Fibroblast of skin of left biceps (primary cell): ENCODE measurements around the gene CMIP.
A peak's percentile ranks its signal among the peaks of the same experiment; 100 is the strongest.
"Not testable (repeated sequence)": the region's sequence is repeated elsewhere in the genome, so short reads cannot be mapped to it uniquely, and the experiment has no call there.

Experiments
- DNase-seq, 2 experiments: peaks; one replicate each; pipeline ENCODE4 v3.0.0-alpha.2; 2013; ENCODE audit warnings: low read depth in 2 of 2

Gene CMIP

DNA sequence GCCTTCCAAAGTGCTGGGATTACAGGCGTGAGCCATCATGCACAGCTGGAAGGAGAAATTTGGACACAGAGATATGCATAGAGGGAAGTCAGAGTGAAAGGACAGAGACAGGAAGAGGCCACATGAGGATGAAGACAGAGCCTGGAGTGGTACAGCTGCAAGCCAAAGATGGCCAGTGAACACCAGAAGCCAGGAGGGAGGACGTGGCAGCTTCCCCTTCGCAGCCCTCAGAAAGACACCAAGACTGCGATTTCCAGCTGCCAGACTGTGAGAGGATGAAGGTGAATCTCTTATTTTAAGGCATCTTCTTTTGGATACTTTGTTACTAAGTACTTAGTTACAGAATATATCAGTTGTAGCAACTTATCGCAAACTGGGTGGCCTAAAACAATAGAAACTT is 274.0 kb downstream of the CMIP start:
- DNase-seq: no peak

GRCh38 chr16:81719993-81720392 is 275.4 kb downstream of the CMIP start:
- no peak for DNase-seq

GRCh38 chr16:81720973-81721906 is 276.6 kb downstream of the CMIP start:
- no peak for DNase-seq

GRCh38 chr16:81723098-81723723 is 278.6 kb downstream of the CMIP start:
- DNase-seq: peak; percentile 47

- no peak for DNase-seq
Measured at GRCh38 chr16:81728435-81728834, 283.8 kb downstream of the CMIP start.

- DNase-seq: no peak
Measured at GRCh38 chr16:81729451-81729850, 284.8 kb downstream of the CMIP start.

DNA sequence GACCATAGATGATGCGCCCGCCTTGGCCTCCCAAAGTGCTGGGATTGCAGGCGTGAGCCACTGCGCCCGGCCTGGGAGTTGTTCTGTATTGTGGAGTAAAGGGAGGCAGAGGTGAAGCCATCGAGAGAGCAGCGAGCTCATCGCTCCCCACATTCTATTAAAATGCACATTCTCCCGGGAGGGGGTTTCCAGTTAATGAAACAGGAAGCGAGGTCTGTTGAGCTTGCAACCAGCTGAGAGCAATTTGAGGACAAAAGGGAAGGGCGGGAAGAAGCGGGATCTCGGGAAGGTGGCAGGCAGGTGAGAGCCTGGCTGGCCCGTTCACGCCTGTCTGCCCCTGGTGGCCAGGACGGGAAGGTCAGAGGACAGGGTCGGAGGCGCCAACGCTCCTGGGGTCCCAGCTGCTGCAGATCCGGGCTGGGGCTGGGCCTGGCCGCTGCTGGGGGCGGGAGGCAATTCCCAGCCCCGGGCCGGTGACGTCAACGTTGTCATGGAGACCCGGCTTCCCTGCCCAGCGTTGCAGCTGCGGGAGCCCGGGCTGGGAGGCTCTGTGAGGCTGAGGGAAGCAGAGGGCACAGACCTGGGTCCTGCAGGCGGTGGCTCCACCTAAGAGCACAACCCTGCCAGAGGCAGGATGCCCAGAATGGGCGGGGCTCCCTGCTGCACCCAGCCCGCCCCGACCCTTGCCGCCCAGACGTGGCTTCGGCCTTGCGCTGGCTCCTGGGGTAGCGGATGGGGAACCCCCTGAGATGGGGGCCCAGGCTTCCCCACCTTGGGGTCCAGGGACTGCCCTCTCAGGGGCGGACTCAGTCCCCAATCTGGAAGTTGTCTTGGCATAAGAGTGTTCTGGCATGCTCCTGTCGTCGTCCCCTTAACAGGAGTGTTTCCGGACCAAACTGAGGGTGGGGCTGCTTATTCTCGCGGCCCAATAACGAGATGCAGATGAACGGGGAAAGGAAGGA is 285.8 kb downstream of the CMIP start:
- peak; percentile 47 to 50 for DNase-seq

DNA sequence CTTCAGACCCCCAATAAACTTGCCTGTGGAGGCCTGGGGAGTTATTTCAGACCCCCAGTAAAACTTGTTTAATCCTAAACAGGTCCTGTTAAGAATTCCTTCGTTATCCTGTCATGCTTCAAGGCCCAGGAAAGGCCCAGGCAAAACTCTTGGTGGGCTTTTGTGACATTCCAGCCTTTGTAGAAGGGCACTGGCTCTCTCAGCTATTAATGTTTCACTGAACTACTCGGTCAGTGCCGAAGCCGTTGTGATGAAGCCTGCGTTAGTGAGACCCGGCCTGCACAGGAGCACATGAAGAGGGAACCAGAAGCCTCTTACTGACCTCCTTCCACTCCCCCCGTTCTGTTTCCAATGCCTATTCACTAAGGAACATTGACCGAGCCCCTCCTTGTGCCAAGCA is 287.0 kb downstream of the CMIP start:
- no peak for DNase-seq

DNA sequence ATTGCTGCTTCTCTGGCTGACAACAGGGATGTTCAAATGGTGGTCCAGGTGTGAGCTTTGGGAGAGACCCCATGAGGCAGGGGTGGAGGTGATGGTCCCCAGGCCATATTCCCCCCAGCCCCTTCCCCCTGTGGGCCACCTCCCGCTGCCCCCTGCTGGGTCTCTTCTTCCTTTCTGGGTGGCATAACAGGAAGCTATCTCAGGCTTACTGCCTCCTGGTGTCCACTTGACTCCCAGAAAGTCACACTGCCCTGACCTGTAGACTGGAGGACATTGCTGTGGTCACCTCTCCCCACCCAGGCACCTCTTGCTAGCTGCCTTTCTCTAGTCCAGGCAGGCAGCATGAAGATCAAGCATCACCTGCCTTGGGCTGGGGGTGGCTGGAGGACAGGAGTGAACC is 288.1 kb downstream of the CMIP start:
- no peak for DNase-seq

DNA sequence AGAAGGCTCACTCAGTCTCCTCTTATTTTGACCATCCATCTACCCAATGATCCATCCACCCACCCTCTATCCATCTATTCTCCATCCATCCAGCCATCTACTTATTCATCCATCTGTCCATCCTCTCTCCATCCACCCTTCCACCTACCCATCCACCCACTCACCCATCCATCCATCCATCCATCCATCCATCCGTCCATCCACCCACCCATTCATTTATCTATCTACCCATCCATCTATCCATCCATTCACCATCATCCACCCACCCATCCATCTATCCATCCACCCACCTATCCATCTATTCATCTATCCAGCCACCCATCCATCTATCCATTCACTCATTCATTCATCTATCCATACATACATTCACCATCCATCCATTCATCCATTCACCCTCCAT is 288.7 kb downstream of the CMIP start:
- DNase-seq: no peak

GRCh38 chr16:81734632-81735434 is 290.2 kb downstream of the CMIP start:
- DNase-seq: no peak

GRCh38 chr16:81737885-81738536 is 293.4 kb downstream of the CMIP start:
- peak; percentile 25 to 29 for DNase-seq

DNA sequence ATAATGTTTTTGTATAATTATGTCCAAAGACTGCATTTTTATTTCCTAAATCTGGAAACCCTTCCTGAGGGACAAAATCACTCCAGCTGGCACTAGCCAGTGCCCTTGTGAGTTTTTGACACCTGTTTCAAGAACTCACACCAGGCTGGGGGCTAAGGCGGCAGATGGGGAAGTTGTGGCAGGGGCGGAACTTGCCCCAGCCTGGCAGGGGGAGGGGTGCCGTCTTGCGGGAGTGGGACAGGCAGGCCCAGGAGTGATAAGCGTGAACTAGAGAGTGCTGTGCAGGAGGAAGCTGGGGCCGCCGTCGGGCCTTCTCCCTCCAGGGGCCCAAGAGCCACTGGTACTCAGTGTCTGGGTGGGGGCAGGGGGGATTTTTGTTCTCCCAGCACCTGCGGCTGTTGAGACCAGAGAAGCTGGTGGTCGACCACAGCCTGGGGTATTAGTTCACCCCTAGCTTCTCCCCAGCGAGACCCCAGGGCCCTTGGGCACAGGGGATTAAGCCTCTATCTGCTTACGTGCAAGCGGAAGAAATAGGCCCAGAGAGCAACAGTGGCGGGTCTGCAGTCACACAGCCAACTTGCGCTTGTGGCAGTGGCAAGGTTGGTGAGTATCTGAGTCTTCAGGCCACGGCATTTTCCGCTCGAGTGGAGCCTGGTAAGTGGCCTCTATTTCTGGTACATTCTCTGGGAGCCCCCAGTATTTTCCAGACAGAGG is 294.3 kb downstream of the CMIP start:
- DNase-seq: no peak

DNA sequence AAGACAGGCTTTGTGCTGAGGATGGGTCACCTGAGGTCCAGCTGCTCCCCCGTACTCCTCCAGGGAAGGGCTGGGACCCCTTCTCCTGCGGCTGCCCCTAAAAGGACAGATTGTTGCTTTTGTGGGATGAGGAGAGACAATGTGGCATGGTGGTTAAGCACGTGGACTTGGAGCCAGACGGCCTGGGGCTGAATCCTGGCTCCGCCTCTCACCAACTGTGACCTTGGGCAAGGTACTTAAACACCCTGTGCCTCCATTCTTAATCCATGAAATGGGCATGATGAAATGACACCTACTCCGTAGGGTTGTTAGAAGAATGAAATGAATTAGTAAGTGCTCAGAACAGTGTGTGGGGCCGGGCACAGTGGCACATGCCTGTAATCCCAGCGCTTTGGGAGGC is 294.9 kb downstream of the CMIP start:
- DNase-seq: no peak

DNA sequence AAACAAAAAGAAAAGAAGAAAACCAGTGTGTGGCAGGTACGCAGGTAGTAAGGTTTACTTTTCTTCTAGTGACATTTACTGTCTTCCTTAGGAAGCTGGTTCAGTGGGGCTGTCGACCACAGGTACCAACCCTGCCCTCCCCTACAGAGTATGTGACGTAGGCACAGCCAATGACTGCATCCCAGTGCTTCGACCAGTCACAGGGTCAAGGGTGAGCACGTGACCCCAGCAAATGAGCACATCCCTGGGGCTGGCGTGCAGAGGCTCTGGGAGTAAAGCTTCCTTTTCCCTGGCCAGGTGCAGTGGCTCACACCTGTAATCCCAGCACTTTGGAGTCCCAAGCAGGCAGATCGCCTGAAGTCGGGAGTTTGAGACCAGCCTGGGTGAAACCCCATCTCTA is 295.6 kb downstream of the CMIP start:
- DNase-seq: no peak

- DNase-seq: not testable (repeated sequence)
Measured at GRCh38 chr16:81741430-81741770, 296.8 kb downstream of the CMIP start.

GRCh38 chr16:81744385-81744784 is 299.8 kb downstream of the CMIP start:
- DNase-seq: no peak

DNA sequence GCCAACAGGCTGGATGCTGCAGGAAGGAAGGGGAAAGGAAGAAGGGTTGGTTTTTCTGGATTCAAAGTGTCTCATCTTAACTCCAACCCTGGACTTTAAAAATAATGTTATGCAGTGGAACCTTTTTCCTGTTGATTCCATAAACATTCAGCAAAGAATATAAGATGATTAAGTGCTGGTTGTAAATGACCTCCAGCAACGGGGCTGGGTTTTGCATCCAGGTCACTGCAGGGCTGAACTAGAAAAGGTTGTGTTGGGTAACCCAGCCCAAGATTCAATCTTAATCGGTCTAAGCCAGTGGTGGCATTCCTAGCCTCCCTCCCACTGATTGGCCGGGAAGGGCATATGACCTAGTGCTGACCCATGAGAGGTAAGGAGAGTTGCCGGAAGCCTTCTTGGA is 300.3 kb downstream of the CMIP start:
- DNase-seq: no peak

DNA sequence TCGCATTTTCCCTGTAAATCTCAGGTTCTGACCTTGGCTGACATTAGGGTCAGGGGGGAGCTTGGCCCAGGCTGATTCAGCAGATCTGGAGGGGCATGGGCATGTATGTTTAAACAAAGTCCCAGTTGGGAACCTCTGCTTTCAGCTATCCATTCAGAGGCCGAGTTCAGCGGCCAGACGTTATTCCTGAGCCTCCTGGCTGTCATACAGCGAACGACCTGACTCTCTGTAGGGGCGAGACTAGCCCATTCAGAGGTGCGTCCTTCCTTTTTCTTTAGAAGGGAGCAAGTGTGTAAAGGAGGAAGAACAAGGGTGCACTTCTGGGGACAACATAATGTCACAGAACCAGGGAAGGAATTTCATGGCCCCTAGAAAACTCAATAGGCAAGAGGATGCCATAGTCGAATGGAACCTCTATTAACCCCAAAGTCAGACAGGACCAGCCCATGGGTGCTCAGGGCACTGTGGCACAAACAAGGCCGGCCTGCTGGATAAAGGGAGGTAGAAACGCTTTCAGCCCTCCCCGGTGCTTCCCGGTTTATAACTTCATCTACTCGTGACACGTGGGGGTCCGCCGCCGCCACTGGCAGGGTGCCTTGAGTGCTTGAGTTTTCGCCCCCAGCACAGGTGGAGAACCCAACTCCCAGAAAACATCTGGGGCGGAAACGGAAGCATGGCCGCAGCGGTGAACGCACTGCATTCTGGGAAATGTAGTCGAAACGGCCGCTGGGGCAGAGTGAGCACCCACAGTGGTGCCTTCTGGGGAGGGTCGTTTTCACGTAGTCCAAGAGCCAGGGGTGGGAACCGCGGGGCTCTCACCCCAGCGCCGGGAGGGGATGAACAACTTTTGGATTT is 301.3 kb downstream of the CMIP start:
- DNase-seq: peak; percentile 12 to 20
